Activated CD4-positive, alpha-beta T cell treated with anti-CD3 and anti-CD28 coated beads for 36 hours (primary cell): Measurements from ENCODE around the gene KIRREL3. TPM values are rescaled to one million over a fixed set of nuclear protein-coding genes. Genes with fewer than 3 reads are reported as not detected.

Experiments
- ATAC-seq: fragments of 200-7000 bp; cut with Tn5 transposase; one replicate; pipeline ENCODE4 v1.10.0; 2021; ENCODE audit warnings: mild to moderate bottlenecking, moderate library complexity
- CTCF ChIA-PET: fragments of 350-600 bp; sonication (Branson Sonifier 250); formaldehyde crosslinking; loops from one replicate; lab custom pipeline; 2021; ENCODE audit warnings: antibody characterized with exemption; lab: Charles Lee
- POLR2A ChIA-PET: fragments of 350-600 bp; sonication (Branson Sonifier 250); formaldehyde crosslinking; loops from one replicate; lab custom pipeline; 2021; ENCODE audit warnings: antibody characterized with exemption, inconsistent platforms; lab: Charles Lee
- DNase-seq: peaks from one replicate; pipeline ENCODE4 v3.0.0-alpha.2; 2020
- H3K27ac Mint-ChIP-seq: one replicate; pipeline ENCODE4 v1.8.0; 2021; ENCODE audit warnings: mixed read lengths
- H3K27me3 Mint-ChIP-seq: one replicate; pipeline ENCODE4 v1.8.0; 2021; ENCODE audit warnings: mixed read lengths
- H3K36me3 Mint-ChIP-seq: one replicate; pipeline ENCODE4 v1.8.0; 2021; ENCODE audit warnings: low read depth, mixed read lengths
- H3K4me1 Mint-ChIP-seq: one replicate; pipeline ENCODE4 v1.8.0; 2021; ENCODE audit warnings: mixed read lengths
- H3K4me3 Mint-ChIP-seq: one replicate; pipeline ENCODE4 v1.8.0; 2021; ENCODE audit warnings: mild to moderate bottlenecking, moderate library complexity, mixed read lengths
- H3K9me3 Mint-ChIP-seq: one replicate; pipeline ENCODE4 v1.8.0; 2021; ENCODE audit warnings: low read depth, mixed read lengths
- intact Hi-C, 2 experiments: fragments of 100-400 bp; cut with DNase I in 1 of 2; cut with micrococcal nuclease in 1 of 2; formaldehyde crosslinking; loops; one replicate each; pipeline versions ENCODE4 v1.14.2 to v1.15.1; 2022 to 2024; cut with DNase I, micrococcal nuclease
- total RNA-seq, 2 experiments: library from RNA; stranded (reverse); gene quantifications; one replicate each; pipeline ENCODE4 v1.2.3, GENCODE V29; 2021

The KIRREL3 gene
- total RNA-seq, 2 experiments from 2014 or later, result not detected

DNA sequence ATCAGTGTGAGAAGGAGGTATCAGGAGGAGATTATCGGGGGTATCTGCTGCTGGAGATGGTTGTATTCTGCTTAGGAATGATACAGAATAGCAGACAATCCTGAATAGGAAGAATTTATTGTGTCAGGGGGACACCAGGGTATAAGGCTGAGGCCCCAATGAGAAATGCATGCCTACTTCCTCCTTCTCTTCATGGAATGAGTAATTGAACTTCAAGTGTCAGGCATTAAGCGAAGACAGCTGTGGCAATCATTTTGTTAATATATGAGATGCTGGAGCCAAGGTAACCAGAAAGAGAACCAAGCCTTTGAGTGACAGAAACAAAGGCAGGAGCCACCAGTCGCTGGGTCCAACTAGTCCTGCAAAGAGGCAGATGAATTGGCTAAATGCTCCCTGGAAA lies 49.1 kb downstream of the KIRREL3 start:
- peaks cover 13% of the 10 kb centered on the region for H3K27me3 Mint-ChIP-seq
- DNase-seq, result no peak
- H3K4me3 Mint-ChIP-seq, result no peak overlapping the region
- H3K36me3 Mint-ChIP-seq, result no peaks in the 10 kb centered on the region
- intact Hi-C loops, result no loop called here
- no peaks in the 10 kb centered on the region for H3K9me3 Mint-ChIP-seq
- ATAC-seq, result no peak
- H3K4me1 Mint-ChIP-seq, result no peaks in the 10 kb centered on the region
- POLR2A ChIA-PET, result no interaction called here
- H3K27ac Mint-ChIP-seq, result no peak overlapping the region
- CTCF ChIA-PET, result no interaction called here

DNA sequence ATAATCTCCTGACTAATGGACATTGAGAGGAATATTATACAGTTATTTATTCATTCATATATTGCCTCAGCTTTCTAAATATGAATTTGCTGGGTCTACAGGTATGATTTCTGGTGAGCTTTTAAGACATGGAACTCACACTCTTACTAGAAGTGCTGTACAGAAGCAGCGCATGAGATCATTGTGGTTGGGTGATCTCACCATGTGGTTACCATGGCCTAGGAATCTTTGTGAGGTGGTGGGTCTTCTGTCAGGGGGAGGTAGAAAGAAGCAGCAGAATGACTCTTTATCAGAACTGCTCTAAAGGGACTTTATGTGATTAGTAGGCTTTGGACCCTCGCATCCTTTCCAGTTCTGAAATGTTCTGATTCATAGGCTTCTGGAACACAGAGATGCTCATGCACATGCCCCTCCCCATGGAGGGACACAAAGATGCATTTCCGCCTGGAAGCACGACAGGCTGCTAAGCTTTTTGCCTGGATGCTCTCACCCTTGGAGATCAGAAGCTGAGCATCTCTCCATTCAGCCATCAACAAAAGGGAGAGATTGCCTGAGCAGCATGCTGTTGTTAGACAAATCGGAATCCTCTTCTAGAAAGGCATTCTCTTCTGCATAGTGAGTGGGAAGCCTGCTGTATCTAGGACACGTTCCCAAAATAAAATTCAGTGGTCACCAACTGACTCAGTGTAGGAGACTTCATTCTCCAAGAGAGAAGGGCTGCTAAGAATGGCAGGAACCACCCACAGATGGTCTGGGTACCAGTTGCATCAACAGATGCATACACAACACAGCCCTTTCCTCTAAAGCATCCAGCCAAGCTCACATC lies 51.3 kb downstream of the KIRREL3 start:
- H3K36me3 Mint-ChIP-seq, result no peaks in the 10 kb centered on the region
- no peaks in the 10 kb centered on the region for H3K4me1 Mint-ChIP-seq
- ATAC-seq (peak; percentile 39), DNase-seq (peak; percentile 34)
- intact Hi-C loops, result no loop called here
- ChIA-PET POLR2A (no interaction called here), CTCF (no interaction called here)
- H3K9me3 Mint-ChIP-seq, result no peaks in the 10 kb centered on the region
- no peak overlapping the region for H3K4me3 Mint-ChIP-seq
- no peak overlapping the region for H3K27ac Mint-ChIP-seq
- H3K27me3 Mint-ChIP-seq, result peaks cover 13% of the 10 kb centered on the region

DNA sequence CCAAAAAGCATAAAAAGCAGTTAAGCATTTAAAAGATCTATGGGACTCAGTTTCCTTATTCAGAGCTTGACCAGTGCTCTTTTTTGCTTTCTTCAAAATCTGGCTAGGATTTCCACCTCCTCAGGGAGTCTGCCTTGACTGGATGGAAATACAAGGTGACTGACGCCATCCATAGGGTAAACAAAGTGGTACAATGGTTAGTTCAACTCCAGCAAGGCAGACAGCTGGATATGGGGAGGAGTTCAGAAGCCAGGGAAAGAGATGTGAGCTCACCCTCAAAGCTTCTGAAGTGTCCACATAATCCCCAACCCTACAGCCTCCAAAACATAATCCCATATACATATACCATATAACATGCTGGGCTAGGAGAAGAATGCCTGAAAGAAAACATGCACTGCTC lies 52.0 kb downstream of the KIRREL3 start:
- DNase-seq (no peak), ATAC-seq (no peak)
- Mint-ChIP-seq H3K4me1 (no peaks in the 10 kb centered on the region), H3K36me3 (no peaks in the 10 kb centered on the region), H3K9me3 (no peaks in the 10 kb centered on the region), H3K4me3 (no peak overlapping the region), H3K27me3 (peaks cover 13% of the 10 kb centered on the region), H3K27ac (no peak overlapping the region)
- POLR2A ChIA-PET, result no interaction called here
- CTCF ChIA-PET, result no interaction called here
- intact Hi-C loops, result no loop called here

DNA sequence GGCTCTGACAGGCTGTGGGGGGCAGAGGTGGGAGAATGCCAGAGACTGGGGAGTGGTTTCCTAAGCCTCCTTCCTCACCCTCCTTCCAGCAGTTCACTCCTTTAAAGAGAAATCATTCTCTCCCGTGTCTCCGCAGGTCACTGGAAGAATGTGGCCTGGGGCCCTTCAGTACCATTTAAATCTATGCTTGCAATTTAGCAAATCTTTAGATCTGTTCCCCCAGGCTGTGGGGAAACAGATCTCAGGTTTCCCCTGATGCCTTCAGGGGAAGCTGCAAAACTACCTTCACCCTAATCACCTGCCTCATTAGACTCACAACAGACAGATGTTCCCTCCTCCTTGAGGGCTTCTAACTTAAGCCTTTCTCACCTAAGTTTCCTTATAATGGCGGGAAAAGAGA lies 55.3 kb downstream of the KIRREL3 start:
- POLR2A ChIA-PET, result no interaction called here

DNA sequence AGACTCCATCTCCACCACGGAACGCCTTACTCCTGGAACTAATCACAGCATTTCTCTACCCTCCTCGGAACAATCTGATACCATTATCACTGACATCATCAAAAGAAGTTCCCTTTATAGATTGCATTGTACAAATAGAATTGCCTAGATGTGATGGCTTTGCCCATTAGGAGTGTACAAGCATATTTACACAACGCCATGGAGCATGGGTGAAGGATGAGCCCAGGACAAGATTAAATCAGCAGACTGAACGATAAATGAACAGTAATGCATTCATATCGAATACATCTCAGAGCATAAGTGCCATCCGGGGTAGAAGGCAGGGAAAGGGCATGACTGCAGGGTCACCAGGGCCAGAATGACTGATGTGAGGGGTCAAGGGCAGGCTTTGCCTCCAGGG lies 57.3 kb downstream of the KIRREL3 start:
- H3K36me3 Mint-ChIP-seq, result no peaks in the 10 kb centered on the region
- DNase-seq, result no peak
- H3K4me1 Mint-ChIP-seq, result no peaks in the 10 kb centered on the region
- no peak overlapping the region for H3K27ac Mint-ChIP-seq
- CTCF ChIA-PET, result no interaction called here
- H3K4me3 Mint-ChIP-seq, result no peak overlapping the region
- H3K27me3 Mint-ChIP-seq, result peaks cover 5% of the 10 kb centered on the region
- no peak for ATAC-seq
- POLR2A ChIA-PET, result no interaction called here
- no peaks in the 10 kb centered on the region for H3K9me3 Mint-ChIP-seq
- intact Hi-C loops, result no loop called here

More for the DNA sequence above, 55.3 kb downstream of the KIRREL3 start:
- ATAC-seq (no peak), DNase-seq (no peak)
- H3K4me3 Mint-ChIP-seq, result no peak overlapping the region
- no peak overlapping the region for H3K27ac Mint-ChIP-seq
- CTCF ChIA-PET, result no interaction called here
- intact Hi-C loops, result no loop called here
- H3K9me3 Mint-ChIP-seq, result no peaks in the 10 kb centered on the region
- H3K27me3 Mint-ChIP-seq, result peaks cover 10% of the 10 kb centered on the region
- H3K36me3 Mint-ChIP-seq, result no peaks in the 10 kb centered on the region
- H3K4me1 Mint-ChIP-seq, result no peaks in the 10 kb centered on the region

DNA sequence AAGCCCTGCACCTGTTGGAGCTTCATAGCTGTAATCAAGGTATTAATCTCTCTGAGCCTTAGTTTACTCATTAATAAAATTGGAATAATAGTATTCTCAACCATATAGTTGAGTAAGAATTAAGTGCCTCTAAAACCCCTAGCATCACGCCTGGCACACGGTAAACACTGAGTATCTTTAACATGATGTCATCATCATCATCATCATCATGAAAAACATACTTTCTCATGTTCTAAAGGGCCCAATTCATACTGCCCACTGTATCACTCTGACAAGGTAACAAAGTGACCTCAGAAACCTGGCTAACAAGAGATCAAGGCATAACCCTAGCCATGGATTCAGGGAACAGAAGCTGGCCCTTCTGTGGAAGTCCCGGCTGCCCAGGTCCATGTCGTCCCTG lies 58.4 kb downstream of the KIRREL3 start:
- Mint-ChIP-seq H3K36me3 (no peaks in the 10 kb centered on the region), H3K27me3 (peaks cover 2% of the 10 kb centered on the region), H3K27ac (no peak overlapping the region), H3K9me3 (no peaks in the 10 kb centered on the region), H3K4me3 (no peak overlapping the region), H3K4me1 (no peaks in the 10 kb centered on the region)
- CTCF ChIA-PET, result no interaction called here
- POLR2A ChIA-PET, result no interaction called here
- DNase-seq (no peak), ATAC-seq (no peak)
- intact Hi-C loops, result no loop called here

DNA sequence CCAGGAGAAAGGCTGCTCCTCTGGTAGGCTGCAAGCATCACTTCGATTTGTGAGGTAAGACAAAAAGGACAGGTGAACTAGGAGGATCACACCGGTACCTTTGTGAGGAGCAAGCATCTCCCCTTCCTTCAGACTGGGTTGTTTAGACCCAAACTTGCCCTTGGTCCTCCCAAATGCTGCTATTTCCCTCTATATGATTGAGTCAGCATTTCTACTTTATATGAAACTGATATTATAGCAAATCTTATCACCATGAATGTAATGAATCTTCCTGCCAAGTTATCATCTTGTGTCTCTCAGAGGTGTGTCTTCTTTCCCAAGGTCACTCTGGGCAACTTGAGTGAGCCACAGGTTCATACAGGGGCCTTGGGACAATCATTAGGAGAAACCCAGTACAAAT lies 61.0 kb downstream of the KIRREL3 start:
- intact Hi-C loops, result no loop called here
- DNase-seq, result no peak
- Mint-ChIP-seq H3K4me3 (no peak overlapping the region), H3K27me3 (peaks cover 3% of the 10 kb centered on the region), H3K36me3 (no peaks in the 10 kb centered on the region), H3K27ac (no peak overlapping the region), H3K4me1 (no peaks in the 10 kb centered on the region), H3K9me3 (no peaks in the 10 kb centered on the region)
- ATAC-seq, result no peak
- POLR2A ChIA-PET, result no interaction called here
- CTCF ChIA-PET, result interaction anchor here (1.7 kb wide), 1 partner anchor 49 kb away, joined by 4 read pairs; no protein-coding TSS in a partner anchor

DNA sequence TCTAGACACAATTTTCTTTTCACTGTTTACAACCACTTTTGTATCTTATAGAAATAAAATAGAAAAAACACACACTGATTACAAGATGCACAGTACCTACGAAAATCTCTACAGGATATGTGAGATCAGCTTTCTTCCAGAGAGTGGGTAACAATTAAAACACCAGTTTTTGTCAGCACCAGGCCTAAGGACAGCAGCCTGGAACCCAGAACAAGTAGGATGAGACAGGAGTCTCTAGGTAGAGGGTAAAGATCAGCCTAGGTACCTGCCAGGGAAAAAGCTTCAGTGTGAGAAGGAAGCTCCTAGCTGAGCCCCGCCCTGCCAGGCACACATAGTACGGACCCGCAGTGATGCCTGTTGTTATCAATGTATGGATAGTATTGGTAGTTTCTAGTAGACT lies 61.9 kb downstream of the KIRREL3 start:
- H3K4me1 Mint-ChIP-seq, result no peaks in the 10 kb centered on the region
- ATAC-seq, result no peak

DNA sequence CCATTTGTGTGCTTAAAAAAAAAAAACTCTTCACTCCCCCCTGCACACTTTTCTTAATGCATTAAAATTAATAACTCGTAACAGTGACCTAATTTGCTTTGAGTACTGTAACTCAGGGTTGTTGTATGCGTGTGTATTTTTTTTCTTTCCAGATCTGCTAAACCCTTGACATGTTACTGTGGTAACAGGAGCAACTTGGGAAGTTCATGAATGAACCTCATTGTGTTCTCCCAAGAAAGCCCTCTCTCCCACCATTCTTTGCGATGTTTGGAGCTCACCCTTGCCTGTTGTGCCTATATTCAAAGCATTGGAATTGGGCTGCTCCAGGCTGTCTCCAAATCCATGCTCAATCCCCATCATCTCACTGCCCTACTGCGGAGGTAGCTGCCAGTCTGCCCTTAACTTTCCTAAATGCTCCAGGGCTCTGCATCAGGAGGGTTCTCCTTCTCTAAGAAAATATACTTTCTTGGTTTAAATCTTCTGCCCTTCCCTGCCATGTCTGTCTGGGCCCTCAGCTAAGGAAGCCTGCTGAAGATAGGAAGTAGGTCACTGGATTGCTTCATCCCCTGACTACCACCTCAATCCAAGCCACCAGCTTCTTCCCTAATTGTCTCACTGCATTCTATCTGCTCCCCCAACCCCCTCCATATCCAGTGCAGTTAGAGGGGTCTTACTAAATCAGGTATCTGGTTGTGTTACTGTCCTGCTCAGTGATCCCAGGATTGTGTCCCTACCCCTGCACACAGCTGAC lies 70.3 kb downstream of the KIRREL3 start:
- CTCF ChIA-PET, result interaction anchor here (1.5 kb wide), 1 partner anchor 10 kb away, joined by 3 read pairs; no protein-coding TSS in a partner anchor
- no peak overlapping the region for H3K4me3 Mint-ChIP-seq
- no peaks in the 10 kb centered on the region for H3K9me3 Mint-ChIP-seq
- intact Hi-C loops, result no loop called here
- no peaks in the 10 kb centered on the region for H3K4me1 Mint-ChIP-seq
- peaks cover 16% of the 10 kb centered on the region for H3K27me3 Mint-ChIP-seq
- DNase-seq (no peak), ATAC-seq (no peak)
- no peaks in the 10 kb centered on the region for H3K36me3 Mint-ChIP-seq
- H3K27ac Mint-ChIP-seq, result no peak overlapping the region
- POLR2A ChIA-PET, result no interaction called here

More for the DNA sequence above, 61.9 kb downstream of the KIRREL3 start:
- intact Hi-C loops, result no loop called here
- no peaks in the 10 kb centered on the region for H3K9me3 Mint-ChIP-seq
- no peak for DNase-seq
- H3K27ac Mint-ChIP-seq, result no peak overlapping the region
- no peak overlapping the region for H3K4me3 Mint-ChIP-seq
- POLR2A ChIA-PET, result no interaction called here
- H3K27me3 Mint-ChIP-seq, result peaks cover 3% of the 10 kb centered on the region
- CTCF ChIA-PET, result no interaction called here
- no peaks in the 10 kb centered on the region for H3K36me3 Mint-ChIP-seq

DNA sequence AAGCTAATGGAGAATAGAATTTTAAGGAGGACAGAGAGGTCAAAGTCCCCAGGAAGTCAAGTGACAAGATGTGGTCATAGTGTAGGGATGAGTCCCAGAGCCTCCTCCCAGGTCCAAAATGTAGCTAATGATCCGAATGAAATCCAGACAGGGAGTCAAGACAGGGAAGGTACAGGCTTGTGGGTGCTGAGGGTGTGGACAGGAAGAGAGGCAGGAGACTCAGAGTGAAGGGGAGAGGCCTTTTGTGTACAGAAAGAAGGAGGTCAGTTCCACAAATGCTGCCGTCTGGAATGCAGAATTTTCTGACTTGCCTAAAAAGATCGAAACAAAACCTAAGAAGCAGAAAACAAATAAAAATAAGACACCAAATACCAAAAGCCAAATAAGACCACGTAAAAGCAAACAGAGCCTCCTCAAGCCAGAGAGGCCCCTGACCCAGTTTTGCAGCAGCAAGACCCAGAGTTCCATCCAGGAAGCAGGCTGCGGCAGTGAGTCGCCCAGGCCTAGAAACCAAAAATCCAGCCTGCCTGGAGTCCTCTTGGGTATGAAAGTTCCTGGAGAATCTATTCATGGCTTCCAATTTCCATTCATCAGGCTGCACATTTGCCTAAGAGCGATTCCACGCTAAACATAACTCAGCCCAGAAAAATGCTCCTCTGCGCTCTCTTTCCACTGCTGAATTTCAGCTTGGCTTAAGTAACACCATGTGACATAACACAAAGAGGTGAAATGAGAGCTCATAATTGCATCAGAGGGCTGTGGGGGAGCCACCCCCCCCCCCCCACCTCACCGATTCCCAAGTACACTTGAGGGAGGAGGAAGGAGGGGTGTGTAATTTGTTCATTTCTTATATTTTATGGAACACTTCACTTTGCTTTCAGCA lies 71.2 kb downstream of the KIRREL3 start:
- Mint-ChIP-seq H3K4me1 (no peaks in the 10 kb centered on the region), H3K9me3 (no peaks in the 10 kb centered on the region), H3K4me3 (no peak overlapping the region), H3K27me3 (peaks cover 20% of the 10 kb centered on the region), H3K36me3 (no peaks in the 10 kb centered on the region), H3K27ac (no peak overlapping the region)
- ChIA-PET POLR2A (no interaction called here), CTCF (no interaction called here)
- intact Hi-C loops, result no loop called here
- ATAC-seq, result no peak
- DNase-seq, result no peak

DNA sequence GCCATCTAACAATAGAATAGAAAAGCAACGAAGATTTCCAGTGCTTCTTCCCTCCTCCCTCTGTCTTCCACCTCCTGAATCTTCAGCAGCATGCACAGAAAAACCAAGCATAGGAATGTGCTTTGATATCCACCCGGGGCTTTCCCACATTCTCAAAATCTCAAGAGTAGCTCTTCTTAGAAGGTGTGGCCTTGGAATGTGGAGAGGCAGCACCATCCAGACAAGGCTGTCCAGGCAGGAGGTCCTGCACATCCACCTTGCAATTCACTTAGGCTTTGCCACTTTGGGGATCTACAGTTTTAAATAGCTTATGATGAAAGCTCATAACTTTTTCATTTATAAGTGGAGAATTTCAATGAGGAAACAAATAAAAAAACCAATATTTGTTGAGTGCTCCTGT lies 72.9 kb downstream of the KIRREL3 start:
- no peaks in the 10 kb centered on the region for H3K36me3 Mint-ChIP-seq
- no peaks in the 10 kb centered on the region for H3K9me3 Mint-ChIP-seq
- H3K4me1 Mint-ChIP-seq, result no peaks in the 10 kb centered on the region
- CTCF ChIA-PET, result no interaction called here
- POLR2A ChIA-PET, result no interaction called here
- DNase-seq (no peak), ATAC-seq (no peak)
- H3K27ac Mint-ChIP-seq, result no peak overlapping the region
- no peak overlapping the region for H3K4me3 Mint-ChIP-seq
- intact Hi-C loops, result no loop called here
- peaks cover 23% of the 10 kb centered on the region for H3K27me3 Mint-ChIP-seq
